ENCODE results near the gene MIGA1.

MIGA1 gene

GRCh38 chr1:77889671-77890070 is 110.2 kb downstream of the MIGA1 start:
- H4K20me1 ChIP-seq (ENCODE audit: insufficient read depth, low read length) = no peaks in the 10 kb centered on the region
- peak overlapping the region; percentile 84 for H3K4me3 ChIP-seq (ENCODE audit: low read length)
- no peaks in the 10 kb centered on the region for H3K79me2 ChIP-seq (ENCODE audit: low read length)
- no peak overlapping the region for H3K9ac ChIP-seq (ENCODE audit: low read length)
- no peak for TF ChIP-seq CTCF (IDR thresholded peaks at IDR 0.05; ENCODE audit: low read depth, low read length)
- no peak for TF ChIP-seq EZH2phosphoT487 (IDR thresholded peaks at IDR 0.05; ENCODE audit: low read depth)
- no peak overlapping the region for H3K27ac ChIP-seq (ENCODE audit: low read length)
- no peaks in the 10 kb centered on the region for H3K9me3 ChIP-seq (ENCODE audit: insufficient read depth, low read length)
- no peaks in the 10 kb centered on the region for H3K4me1 ChIP-seq (ENCODE audit: low read length)
- H2AFZ ChIP-seq (ENCODE audit: low read depth, low read length) = no peak overlapping the region
- H3K4me2 ChIP-seq (ENCODE audit: low read length) = peak overlapping the region; percentile 92
- H3K27me3 ChIP-seq (ENCODE audit: low read depth, low read length) = no peaks in the 10 kb centered on the region
- no peaks in the 10 kb centered on the region for H3K36me3 ChIP-seq (replicated peaks; ENCODE audit: low read depth, low read length)

- no peak overlapping the region for H3K4me3 ChIP-seq (ENCODE audit: low read length)
- H3K9me3 ChIP-seq (ENCODE audit: insufficient read depth, low read length) = no peaks in the 10 kb centered on the region
- no peak overlapping the region for H3K9ac ChIP-seq (ENCODE audit: low read length)
- H3K79me2 ChIP-seq (ENCODE audit: low read length) = no peaks in the 10 kb centered on the region
- TF ChIP-seq CTCF (IDR thresholded peaks at IDR 0.05; ENCODE audit: low read depth, low read length) (no peak), EZH2phosphoT487 (IDR thresholded peaks at IDR 0.05; ENCODE audit: low read depth) (no peak)
- H2AFZ ChIP-seq (ENCODE audit: low read depth, low read length) = no peak overlapping the region
- H3K27ac ChIP-seq (ENCODE audit: low read length) = no peak overlapping the region
- no peaks in the 10 kb centered on the region for H4K20me1 ChIP-seq (ENCODE audit: insufficient read depth, low read length)
- H3K4me2 ChIP-seq (ENCODE audit: low read length) = no peak overlapping the region
- H3K4me1 ChIP-seq (ENCODE audit: low read length) = no peaks in the 10 kb centered on the region
- no peaks in the 10 kb centered on the region for H3K27me3 ChIP-seq (ENCODE audit: low read depth, low read length)
- H3K36me3 ChIP-seq (replicated peaks; ENCODE audit: low read depth, low read length) = no peaks in the 10 kb centered on the region
Observed at GRCh38 chr1:77891200-77891599, 111.8 kb downstream of the MIGA1 start.

- TF ChIP-seq CTCF (IDR thresholded peaks at IDR 0.05; ENCODE audit: low read depth, low read length) (no peak), EZH2phosphoT487 (IDR thresholded peaks at IDR 0.05; ENCODE audit: low read depth) (no peak)
- Histone ChIP-seq H3K4me1 (ENCODE audit: low read length) (no peaks in the 10 kb centered on the region), H3K79me2 (ENCODE audit: low read length) (no peaks in the 10 kb centered on the region), H3K36me3 (replicated peaks; ENCODE audit: low read depth, low read length) (no peaks in the 10 kb centered on the region), H3K4me2 (ENCODE audit: low read length) (no peak overlapping the region), H3K9ac (ENCODE audit: low read length) (no peak overlapping the region), H3K27me3 (ENCODE audit: low read depth, low read length) (no peaks in the 10 kb centered on the region), H3K9me3 (ENCODE audit: insufficient read depth, low read length) (no peaks in the 10 kb centered on the region), H4K20me1 (ENCODE audit: insufficient read depth, low read length) (no peaks in the 10 kb centered on the region), H3K4me3 (ENCODE audit: low read length) (no peak overlapping the region), H2AFZ (ENCODE audit: low read depth, low read length) (no peak overlapping the region), H3K27ac (ENCODE audit: low read length) (no peak overlapping the region)
Observed at GRCh38 chr1:77899647-77900320, 120.3 kb downstream of the MIGA1 start.

DNA sequence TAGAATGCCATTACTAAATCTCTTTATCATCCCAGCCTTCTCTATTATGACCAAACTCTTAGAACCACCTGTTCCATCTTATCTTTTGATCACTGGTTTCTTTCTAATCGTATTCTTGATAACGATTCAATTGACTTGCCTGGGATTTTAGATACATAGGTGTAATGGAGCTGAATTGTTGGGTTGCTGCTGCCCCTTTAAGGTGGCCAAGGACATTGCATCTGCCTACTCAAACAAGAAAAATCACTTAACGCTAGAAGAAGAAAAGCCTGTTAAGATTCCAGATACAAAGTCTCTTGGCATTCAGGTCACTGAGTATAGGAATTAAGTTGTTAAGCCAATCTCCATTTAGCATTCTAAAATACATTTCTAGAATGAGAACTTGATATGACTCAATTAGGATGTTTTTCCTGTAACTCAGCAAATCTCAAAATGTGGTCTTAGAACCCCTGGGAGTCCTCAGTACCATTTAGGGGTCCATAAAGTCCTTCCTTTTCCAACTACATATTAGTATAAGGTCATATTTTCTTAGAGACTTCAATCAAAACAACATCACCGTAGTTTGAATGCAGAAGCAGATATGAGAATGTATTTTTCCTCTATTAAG is 121.3 kb downstream of the MIGA1 start:
- Histone ChIP-seq H3K4me1 (ENCODE audit: low read length) (no peaks in the 10 kb centered on the region), H3K4me2 (ENCODE audit: low read length) (no peak overlapping the region), H3K27ac (ENCODE audit: low read length) (no peak overlapping the region), H3K9me3 (ENCODE audit: insufficient read depth, low read length) (no peaks in the 10 kb centered on the region), H4K20me1 (ENCODE audit: insufficient read depth, low read length) (no peaks in the 10 kb centered on the region), H3K79me2 (ENCODE audit: low read length) (no peaks in the 10 kb centered on the region), H3K36me3 (replicated peaks; ENCODE audit: low read depth, low read length) (no peaks in the 10 kb centered on the region), H3K9ac (ENCODE audit: low read length) (no peak overlapping the region), H3K4me3 (ENCODE audit: low read length) (no peak overlapping the region), H3K27me3 (ENCODE audit: low read depth, low read length) (no peaks in the 10 kb centered on the region), H2AFZ (ENCODE audit: low read depth, low read length) (no peak overlapping the region)
- TF ChIP-seq EZH2phosphoT487 (IDR thresholded peaks at IDR 0.05; ENCODE audit: low read depth) (no peak), CTCF (IDR thresholded peaks at IDR 0.05; ENCODE audit: low read depth, low read length) (peak; percentile 71)

All from OCI-LY3 (cell line).